GM19193 (cell line): ENCODE results near the gene MAN2B2.

Source experiments
- POLR2A ChIP-seq: IDR thresholded peaks from 4 replicates; pipeline ENCODE4 v1.6.1; 2011; ENCODE audit not compliant: insufficient read depth, insufficient read length; ENCODE audit errors: extremely low read depth

Gene MAN2B2

DNA sequence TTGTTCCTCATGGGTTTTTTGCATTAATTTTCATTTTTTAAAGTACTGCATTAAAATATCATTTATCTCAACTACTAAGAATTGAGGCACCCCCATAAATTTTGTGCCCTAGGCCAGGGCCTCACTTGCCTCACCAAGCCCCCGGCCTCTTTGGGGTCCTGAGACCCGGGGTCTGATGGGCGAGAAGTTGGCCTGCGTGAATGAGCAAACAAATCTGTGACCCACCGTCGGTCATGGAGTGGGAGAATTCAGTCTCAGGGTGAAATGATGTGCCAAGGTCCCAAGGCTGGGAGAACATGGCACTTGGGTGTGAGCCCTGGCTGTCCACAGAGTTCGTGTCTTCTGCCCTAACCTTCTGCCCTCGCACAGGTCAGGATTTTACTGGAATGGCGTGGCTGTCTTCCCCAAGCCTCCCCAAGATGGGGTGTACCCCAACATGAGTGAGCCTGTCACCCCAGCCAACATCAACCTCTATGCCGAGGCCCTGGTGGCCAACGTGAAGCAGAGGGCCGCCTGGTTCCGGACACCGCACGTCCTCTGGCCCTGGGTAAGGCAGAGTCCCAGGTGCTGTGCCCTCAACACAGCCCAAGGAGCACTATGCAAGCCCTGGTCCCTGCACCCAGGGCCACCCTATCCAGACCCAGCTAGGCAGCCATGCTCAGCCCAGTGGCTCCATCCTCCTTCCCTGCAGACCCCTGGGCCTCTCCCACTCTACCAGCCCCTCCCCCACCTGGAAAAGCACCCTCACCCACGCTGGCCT lies 18.0 kb downstream of the MAN2B2 start:
- no peak for TF ChIP-seq POLR2A

DNA sequence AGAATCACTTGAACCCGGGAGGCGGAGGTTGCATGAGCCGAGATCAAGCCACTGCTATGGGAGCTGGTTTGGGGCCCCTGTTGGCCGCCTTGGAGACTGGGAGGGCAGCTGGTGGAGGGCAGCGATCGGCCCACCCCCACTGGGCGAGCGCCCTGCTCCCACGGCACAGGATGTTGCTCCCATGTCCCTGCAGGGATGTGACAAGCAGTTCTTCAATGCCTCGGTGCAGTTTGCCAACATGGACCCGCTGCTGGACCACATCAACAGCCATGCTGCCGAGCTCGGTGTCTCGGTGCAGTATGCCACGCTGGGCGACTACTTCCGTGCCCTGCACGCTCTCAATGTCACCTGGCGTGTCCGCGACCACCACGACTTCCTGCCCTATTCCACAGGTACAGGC lies 19.4 kb downstream of the MAN2B2 start:
- TF ChIP-seq POLR2A: no peak

DNA sequence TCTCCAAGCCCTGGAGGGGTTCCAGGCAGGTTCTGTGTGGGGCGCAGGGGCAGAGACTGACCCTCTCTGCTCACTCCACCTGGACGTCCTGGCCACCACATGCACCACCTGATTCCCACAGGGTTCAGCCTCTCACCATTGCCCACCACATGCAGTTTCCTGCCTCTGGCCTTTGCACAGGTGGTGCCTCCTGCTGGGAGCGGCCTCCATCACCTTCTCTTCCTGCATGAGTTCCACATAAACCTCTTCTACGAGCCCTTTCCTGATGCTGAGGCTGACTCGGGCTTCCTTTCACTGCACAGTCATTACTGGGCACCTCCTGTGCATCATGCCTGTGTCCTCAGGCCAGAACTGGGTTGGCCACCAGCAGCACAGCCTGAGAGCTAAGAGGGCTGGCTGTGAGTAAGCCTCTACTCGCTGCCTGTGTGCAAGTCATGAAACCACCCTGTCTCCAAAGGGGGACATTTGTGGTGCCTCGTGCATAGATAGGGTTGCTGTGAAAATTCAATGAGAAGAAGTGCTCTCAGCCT lies 19.9 kb downstream of the MAN2B2 start:
- no peak for TF ChIP-seq POLR2A

DNA sequence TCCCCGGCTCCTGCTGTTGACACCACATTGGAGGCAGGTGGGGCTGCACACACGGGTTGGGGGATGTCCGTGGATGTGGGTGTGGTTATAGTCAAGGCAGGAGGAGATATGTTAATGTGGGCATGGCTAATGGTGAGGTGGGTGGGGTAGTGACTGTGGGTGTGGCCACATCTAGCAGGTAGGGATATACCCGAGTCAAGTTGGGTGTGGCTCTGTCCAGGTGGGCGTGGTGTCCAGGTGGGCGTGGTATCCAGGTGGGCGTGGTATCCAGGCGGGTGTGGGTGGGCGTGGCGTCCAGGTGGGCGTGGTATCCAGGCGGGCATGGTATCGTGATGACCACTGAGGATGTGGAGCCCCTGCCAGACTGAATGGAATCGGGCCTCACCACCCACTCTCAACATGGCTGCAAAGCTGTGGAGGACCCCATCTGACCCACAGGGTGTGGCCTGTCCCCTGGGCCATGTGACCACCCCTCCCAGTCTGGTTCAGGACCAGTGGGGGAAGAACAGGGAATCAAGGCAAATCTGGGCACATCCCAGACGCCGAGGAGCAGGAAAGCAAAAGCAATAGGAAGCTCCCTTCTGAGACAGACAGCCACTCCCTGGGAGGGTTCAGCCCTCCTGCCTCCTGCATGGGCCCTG lies 21.0 kb downstream of the MAN2B2 start:
- no peak for TF ChIP-seq POLR2A

DNA sequence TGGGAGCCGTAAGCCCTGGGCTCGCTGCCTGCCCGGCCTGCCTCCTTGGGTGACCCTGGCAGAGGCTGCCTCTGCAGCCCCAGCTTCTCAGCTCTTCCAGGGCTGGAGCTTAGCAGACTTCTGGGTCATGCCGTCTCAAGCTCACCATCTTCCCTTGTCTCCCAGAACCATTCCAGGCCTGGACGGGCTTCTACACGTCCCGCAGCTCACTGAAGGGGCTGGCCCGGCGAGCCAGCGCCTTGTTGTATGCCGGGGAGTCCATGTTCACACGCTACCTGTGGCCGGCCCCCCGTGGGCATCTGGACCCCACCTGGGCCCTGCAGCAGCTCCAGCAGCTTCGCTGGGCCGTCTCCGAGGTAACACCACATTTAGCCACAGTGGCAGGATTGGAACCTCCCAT lies 22.0 kb downstream of the MAN2B2 start:
- TF ChIP-seq POLR2A: no peak

DNA sequence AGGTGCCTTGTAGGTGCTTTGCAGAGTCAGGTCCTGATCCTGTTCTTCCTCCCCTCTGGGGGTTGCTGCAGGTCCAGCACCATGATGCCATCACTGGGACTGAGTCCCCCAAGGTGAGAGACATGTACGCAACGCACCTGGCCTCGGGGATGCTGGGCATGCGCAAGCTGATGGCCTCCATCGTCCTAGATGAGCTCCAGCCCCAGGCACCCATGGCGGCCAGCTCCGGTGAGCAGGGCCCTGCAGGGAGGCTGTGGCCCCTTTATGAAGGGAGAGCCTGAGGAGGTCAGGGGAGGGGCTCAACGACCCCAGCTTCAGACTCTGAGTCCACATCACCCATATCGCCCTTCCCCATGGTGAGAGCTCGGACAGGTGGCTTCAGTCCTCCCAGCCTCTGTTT lies 23.1 kb downstream of the MAN2B2 start:
- TF ChIP-seq POLR2A: no peak

DNA sequence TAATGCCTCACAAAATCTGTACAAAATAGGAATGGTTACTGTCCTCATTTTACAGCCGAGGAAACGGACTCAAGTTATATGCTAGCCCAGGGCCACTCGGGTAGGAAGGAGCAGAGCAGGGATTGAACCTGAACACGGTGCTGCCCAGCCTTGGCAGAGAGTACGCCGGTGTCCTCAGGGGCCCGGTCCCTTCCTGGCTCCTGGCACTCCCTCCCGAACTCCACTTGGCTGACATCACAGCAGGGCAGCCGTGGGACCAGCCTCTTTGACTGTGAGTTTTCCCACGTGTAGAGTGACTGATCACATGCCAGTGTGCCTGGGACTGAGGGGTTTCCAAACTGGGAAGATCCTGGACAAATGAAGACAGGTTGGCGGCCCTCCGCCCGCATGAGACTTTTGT lies 23.7 kb downstream of the MAN2B2 start:
- no peak for TF ChIP-seq POLR2A

DNA sequence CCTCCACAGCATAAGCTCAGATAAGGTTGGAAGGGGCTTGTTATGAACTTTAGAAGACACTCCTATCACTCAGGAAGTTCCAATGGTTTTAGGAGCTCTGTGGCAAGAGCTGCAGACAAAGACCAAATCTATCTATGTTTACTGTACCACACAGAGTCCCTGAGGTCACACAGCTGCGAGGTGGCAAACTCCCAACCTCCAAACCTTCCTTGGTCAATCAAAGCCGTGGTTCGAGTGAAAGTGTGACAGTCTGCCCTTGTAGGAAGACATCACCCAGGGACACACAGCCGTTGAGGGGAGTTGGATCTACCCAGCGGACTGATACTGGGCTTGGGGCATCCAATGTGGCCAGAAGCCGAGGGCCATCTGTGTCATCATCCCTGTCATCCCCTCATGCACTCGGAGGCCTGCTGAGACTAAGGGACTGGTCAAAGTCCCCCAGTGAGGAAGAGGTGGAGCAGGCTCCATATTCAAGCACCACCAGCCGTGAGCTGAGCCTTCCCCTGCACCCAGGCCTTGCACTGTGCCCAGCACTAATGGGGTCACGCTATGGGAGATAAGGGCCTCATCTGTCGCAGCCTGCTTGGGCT lies 26.8 kb downstream of the MAN2B2 start:
- TF ChIP-seq POLR2A: no peak

DNA sequence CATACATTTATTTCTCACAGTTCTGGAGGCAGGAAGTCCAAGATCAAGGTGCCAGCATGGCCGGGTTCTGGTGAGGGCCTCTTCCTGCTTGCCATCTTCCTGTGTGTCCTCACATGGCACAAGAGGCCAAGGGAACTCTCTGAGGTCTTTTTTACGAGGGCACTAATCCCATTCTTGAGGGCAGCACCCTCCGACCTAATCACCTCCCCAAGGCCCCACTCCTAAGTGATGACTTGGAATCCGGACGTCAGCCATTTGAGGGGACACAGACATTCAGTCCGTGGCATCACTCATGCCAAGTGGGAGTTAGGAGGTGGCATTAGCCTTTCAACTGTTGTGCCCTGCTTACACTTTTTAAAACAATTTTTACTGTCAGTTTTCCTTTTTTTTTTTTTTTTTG lies 27.3 kb downstream of the MAN2B2 start:
- no peak for TF ChIP-seq POLR2A

DNA sequence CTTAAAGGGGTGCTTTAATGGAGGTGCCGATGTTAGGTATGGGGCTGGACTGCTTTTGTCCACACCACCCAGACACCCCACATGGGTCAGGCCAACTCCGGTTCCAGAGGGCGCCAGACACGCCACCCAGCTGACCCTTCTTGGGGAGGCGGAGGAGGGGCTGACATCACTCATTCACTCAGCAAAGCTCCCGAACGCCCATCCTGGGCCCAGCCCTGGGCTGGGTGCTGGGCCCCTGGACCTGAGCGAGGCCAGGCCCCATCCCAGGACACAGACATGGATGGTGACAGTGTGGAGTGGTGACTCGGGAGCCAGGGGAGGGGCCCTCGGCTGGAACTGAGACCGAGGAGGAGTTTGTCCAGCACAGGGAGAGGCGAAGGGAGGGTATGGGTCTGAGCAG lies 28.1 kb downstream of the MAN2B2 start:
- no peak for TF ChIP-seq POLR2A

DNA sequence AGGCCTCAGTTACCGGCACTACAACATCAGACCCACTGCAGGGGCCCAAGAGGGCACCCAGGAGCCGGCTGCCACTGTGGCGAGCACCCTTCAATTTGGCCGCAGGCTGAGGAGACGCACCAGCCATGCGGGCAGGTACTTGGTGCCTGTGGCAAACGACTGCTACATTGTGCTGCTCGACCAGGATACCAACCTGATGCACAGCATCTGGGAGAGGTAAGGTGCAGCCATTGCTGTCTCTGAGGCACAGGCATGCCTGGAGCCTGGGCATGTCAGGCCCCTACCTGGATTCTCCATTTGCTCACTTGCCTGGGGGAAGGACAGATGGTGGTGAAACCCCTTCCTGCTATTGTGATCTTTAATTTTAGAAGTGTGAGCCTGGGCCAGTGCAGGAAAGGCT lies 30.1 kb downstream of the MAN2B2 start:
- TF ChIP-seq POLR2A: no peak

DNA sequence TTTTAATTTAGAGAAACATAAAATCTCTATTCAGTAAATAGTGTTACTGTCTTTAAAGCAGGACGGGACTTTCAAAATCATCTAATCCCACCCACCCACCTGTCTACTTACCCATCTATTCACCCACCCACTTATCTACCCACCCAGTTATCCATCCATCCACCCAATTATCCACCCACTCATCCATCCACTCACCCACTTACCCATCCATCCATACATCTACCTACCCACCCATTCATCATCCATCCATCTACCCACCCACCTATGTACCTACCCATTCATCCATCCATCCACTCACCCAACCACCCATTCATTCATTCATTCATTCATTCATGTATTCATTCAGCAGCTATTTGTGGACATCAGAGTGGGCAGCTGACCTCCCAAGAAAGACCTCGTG lies 30.6 kb downstream of the MAN2B2 start:
- TF ChIP-seq POLR2A: no peak

DNA sequence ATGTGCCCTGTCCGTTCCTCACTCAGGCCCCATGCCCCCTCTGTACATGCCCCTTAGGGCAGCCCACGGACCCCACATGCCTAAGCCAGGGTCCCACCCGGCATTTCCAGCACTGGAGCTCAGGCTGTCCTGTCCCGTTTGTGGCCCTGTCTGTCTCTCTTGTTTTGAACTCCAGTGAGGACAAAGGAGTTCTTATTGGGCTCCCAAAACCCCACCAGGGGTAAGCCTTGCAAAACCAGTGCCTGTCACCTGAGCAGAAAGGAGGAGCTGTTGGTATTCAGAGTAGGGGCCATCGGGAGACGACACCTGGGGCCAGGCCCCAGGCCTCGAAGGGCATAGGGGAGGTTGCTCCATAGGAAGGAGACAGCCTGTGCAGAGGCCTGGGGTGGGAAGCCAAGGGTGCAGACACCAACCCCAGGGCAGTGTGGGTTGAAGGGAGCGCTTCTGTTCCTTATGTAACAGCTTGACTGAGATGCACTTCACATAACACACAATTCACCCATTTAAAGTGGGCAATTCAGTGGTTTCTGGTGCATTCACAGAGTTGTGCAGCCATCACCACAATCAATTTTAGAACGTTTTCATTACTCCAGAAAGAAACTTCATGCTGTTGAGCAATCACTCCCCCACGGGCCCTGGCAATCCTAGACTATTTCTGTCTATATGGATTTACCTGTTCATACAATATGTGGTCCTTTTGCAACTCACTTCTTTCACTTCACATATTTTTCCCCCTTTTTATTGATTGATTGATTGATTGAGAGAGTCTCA lies 31.7 kb downstream of the MAN2B2 start:
- no peak for TF ChIP-seq POLR2A

DNA sequence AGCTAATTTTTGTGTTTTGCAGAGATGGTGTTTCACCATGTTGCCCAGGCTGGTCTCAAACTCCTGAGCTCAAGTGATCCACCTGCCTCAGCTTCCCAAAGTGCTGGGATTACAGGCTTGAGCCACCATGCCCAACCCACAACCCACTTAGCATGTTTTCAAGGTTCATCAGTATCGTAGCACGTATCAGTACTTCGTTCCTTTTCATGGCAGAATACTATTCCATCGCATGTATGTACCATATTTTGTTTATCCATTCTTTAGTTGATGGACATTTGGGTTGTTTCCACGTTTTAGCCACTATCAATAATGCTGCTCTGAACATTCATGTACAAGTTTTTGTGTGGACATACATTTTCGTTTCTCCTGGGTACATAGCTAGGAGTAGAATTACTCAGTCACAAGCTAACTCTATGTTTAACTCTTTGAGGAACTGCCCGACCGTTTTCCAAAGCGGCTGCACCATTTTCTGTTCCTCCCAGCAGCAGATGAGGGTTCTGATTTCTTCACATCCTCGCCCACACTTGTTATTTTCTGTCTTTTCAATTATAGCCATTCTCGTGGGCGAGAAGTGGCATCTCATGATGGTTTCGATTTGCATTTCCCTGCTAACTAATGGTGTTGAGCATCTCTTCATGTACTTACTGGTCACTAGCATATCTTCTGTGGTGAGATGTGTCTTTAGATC lies 32.5 kb downstream of the MAN2B2 start:
- no peak for TF ChIP-seq POLR2A

DNA sequence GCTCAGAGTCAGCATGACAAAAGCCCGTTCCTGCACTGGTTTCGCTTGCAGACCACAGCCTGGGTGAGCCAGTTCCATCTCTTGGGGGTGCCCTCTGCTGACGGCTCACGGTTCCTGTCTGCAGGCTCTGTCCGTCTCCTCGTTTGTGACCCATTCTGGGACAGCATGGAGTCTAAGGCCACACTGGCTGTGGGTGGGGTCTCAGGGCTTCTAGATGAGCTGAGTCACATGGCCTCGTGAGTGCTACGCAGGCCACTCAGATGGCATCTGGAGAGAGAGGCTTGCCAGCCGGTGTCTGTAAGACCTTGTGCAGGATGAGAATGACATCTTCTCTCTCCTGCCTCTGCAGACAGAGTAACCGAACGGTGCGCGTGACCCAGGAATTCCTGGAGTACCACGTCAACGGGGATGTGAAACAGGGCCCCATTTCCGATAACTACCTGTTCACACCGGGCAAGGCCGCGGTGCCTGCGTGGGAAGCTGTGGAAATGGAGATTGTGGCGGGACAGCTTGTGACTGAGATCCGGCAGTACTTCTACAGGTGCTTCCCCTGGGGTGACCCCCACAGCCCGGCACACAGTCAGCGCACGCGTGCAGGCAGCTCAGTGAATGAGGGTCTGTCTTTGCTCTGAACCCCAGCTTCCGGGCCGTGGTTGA lies 33.9 kb downstream of the MAN2B2 start:
- TF ChIP-seq POLR2A: no peak
